ENCODE results near the gene BBS7.

The BBS7 gene, protein sequence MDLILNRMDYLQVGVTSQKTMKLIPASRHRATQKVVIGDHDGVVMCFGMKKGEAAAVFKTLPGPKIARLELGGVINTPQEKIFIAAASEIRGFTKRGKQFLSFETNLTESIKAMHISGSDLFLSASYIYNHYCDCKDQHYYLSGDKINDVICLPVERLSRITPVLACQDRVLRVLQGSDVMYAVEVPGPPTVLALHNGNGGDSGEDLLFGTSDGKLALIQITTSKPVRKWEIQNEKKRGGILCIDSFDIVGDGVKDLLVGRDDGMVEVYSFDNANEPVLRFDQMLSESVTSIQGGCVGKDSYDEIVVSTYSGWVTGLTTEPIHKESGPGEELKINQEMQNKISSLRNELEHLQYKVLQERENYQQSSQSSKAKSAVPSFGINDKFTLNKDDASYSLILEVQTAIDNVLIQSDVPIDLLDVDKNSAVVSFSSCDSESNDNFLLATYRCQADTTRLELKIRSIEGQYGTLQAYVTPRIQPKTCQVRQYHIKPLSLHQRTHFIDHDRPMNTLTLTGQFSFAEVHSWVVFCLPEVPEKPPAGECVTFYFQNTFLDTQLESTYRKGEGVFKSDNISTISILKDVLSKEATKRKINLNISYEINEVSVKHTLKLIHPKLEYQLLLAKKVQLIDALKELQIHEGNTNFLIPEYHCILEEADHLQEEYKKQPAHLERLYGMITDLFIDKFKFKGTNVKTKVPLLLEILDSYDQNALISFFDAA

DNA sequence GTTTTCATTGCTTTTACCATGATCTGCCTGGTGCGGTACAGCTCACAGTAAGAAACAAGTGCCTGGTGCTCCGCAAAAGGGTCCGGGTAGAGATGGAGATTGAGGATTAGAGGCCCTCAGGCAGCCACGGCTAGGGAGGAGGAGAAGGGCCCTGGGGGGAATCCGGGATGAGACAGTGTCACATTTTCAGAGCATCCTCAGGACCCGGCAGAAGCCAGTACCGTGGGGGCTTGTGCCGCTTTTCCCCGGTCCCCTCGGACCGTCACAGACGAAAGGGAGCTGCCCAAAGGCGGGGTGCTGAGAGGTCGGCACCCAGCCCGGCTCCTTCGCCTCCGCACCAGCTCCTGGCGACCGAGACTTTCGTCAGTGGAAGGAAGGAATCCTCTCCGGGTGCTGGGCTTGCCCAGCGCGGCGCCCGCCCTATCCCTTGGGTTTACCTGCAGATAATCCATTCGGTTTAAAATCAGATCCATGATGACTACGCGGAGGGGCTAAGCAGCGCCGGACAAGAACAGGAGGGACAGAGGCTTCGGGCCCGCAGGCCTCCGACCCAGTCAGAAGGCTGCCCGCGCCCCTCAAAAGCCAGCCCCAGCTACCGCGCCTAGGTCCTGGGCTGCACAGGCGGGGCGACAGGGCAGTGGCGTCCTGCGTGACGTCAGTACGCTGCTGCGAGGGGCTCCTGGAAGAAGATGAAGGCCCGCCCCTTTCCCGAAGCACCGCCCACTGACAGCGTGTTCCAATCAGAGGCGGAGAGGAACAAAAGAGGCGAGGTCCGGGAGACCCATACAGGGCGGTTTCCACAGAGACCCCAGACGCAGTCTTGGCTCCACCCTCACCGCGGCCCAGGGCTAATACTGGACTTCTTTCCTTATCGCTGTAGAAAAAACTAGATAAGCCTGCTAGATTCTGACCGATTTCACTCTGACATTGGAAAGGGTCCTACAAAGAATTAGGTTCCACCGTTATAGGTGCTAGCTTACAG, at the start of gene BBS7:
TSS of gene BBS7 (minus strand) at position 634 of the 982 bp plus-strand sequence. CDS start at position 473, 161 bp downstream.
- peak; percentile 96 for DNase-seq

DNA sequence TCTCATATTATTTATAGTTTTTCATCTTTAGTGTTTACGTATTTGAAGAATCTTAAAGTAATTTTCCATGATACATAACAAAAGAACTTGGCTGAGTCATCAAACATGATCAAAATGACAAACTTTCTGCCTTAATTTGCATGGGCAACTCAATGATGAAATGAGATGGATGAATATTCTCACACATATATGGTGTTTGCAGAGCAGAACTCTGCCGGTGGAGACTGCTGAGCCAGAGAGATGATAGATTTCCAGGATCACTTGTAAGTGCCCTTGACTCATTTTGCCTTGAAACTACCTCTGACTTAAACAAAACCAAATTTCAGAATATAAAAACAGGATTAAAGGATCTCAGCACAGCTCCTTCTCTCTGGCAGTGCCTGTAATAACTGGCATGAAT, 43.4 kb upstream of the BBS7 start:
- no peak for DNase-seq

DNA sequence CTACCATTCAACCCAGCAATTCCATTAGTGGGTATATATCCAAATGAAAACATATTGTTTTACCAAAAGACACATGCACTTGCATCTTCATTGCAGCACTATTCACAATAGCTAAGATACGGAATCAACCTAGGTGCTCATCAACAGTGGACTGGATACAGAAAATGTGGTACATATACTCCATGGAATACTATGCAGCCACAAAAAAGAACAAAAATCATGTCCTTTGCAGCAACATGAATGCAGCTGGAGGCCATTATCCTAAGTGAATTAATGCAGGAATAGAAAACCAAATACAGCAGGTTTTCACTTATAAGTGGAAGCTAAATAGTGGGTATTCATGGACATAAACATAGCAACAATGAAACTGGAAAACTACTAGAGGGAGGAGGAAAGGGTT, 38.1 kb upstream of the BBS7 start:
- DNase-seq = no peak

DNA sequence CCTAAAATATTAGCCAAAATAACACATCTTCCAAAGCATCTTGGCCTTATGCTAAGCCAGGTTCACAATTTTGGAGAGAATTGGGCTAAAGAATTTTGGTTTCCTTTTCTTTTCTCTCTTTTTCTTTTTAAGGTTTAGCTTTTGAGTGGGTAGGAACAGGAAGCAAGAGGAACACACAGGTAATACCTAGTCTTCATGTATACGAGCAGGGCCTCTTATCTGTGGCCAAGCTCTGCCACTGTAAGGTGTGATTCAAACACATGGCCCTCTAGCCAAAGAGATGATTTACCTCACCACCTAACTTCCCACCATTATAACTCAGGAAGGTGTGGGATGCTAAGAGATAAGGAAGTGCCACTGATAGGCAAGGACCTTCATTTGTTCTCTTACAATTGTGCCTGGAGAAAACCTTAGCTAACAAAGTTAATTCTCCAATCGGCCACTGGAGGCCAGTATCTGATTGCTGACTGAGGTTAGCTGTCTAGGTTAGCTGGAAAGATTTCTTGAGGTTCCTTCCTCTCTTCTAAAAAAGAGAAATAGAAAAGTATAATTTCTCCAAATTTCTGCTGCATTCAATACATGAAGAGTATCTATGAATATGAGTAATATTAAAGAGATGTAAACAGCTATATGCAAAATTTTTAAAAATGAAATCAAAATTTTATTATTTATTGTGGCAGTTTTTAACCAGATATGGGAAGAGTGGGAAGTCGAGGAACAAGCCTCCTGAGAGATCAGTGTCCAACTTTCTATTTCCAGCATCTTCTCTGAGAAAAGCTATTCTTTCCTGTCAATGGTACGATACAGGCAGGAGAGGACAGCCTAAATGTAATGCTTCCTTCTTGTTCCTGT, 30.1 kb upstream of the BBS7 start:
- peak; percentile 48 for DNase-seq

DNA sequence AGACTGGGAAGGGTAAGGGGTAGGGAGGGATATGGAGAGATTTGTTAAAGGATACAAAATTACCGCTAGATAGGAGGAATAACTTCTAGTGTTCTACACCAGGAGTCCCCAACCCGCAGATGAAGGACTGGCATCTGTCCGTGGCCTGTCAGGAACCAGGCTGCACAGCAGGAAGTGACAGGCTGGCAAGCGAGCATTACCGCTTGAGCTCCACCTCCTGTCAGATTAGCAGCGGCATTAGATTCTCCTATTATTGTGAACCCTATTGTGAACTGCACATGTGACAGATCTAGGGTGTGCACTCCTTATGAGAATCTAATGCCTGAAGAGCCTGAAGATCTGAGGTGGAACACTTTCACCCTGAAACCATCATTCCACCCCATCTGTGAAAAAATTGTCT, 27.9 kb upstream of the BBS7 start:
- DNase-seq = peak; percentile 2

DNA sequence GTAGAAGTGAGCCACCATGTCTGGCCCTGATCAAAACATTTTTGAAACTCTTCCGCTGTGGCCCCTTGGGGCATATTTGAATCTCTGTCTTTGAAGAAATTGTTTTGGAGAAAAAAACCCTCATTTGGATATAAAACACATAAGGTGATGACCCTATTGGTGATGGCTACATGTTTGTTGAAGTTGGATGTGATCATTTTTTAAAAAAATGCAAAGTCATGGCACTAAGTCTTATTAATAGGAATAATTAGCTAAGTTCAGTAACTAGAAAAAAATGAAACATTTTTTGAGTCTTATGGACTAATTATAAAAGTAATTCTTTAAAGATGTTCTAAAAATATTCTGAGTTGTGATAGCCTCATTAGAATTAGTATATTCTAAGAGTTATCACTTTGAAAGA, 17.9 kb upstream of the BBS7 start:
- DNase-seq = no peak

DNA sequence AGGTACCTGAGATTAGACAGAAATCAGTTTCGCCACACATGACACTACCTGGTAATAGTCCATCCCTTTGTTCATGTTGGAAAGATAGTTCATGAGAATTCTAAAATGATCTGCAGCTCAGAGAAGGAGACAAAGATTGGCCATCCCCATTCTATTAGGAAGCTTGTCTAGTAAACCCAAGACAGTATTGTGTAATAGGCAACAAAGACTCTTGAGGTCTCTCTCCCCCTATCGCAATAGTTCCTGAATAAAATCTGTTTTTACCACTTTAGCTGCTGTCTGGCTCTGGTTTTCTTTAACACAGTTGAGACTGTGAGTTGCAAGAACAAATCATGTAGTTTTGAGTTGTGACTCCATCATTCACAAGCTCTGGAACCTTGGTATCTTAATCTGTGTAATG, 14.8 kb upstream of the BBS7 start:
- no peak for DNase-seq

DNA sequence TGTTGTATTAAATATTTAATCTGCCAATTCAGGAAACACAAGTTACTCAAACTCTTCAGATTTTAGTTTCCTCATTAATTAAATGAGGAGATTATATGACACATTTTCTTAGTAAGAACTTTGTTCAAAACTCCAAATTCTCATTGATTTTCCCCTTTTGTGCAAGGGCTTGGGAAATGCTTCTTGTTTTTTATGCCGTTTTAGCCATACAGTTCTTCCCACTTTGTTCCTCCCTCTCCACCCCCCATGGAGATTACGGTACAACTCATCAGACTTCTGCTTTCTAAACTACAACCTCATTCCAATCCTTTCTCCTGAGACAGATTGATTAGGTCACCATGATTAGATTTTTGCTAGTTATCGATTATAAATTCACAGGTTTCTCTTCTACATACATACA, 10.9 kb upstream of the BBS7 start:
- no peak for DNase-seq

DNA sequence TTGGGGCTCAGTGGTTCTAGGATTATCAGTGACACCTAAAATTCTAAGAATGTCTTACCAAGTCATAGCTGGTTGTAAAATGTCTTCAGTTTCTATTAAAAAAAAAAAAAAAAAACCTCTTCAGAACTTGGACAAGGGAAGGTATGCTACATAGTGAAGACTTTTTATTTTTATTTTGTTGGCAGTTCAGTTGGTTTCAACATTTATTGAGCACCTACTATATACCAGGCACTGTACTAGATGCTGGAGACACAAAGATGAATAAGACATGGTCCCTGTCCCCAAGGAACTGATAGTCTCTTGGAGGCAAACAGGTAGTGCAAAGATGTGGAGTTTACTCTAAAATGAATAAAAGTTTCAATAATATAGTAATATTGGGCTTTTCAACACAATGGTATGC, 8.9 kb upstream of the BBS7 start:
- no peak for DNase-seq

DNA sequence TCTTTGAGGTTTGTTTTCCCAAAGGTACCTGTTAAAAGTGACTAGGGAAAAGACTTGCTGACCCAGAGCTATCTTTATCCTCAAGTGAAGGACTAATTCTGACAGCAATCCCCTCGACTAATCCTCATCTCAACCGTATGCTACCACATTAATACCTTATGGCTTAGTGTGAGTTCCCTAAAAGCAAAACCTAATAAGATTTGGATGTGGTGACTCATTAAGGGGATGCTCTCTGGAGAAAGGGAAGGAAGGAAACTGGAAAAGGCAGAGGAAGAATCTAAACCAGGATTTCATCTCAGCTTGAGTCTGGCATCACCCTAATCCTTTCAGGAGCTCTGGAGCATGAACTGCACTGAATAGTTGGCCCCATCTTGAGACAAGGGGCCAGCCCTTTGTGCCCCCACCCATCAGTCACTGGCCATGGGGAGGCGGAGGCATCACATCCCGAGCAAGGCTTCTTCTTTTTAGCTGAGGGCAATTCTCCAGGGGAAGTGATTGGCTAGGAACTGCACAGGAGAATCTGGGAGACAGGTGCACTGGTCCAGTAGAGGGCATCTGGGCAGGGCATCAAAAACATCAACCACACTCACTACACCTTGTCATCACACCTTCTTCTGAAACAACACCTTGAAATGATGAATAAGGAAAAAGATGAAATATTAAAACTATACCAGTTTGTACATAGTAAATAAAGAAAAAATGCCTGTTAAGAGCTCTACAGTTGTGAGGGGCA, 6.9 kb upstream of the BBS7 start:
- DNase-seq = no peak

DNA sequence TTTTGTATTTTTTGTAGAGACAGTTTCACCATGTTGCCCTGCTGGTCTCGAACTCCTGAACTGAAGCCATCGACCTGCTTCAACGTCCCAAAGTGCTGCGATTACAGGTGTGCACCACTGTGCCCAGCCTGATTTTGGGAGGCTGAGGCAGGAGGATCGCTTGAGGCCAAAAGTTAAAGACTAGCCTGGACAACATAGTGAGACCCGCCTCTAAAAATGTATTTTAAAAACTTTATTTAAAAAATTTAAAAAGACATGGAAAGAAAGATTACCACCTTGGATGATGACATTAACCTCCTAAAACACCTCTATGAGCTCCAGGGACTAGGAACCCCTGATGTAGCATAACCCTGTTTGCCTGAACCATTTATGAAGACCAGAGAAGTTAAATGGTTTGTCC, 5.8 kb upstream of the BBS7 start:
- no peak for DNase-seq

DNA sequence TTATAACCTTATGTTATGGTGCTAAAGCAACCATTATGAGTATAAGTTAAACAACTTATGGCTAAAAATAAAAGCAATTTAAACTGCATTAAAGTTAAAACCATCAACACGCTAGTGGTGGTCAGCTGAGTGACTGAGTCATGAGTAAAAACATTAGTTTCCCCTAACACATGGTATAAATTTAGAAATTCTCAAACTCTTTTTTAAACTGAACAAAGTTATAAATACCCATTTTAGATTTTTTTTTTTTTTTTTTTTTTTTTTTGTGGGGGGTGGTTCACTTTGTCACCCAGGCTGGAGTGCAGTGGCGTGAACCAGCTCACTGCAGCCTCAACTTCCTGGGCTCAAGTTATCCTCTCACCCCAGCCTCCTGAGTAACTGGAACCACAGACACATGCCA, 5.4 kb upstream of the BBS7 start:
- no peak for DNase-seq

DNA sequence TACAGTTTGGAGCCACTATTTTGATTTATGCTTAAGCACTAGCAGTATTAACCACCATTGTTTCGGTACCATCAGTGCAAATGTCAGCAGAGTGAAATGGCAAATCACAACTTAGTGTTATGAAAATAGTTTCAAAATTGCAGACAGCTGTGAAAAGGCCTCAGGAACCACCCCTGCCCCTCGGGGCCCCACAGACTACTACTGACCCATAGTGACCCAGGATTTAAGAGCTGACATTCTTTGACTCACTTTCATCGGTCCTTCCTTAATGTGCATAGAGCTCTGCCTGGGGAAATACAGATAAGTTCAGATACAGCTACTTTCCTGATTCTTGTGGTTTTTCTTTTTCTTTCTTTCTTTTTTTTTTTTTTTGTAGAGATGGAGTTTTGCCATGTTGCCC, 3.3 kb upstream of the BBS7 start:
- no peak for DNase-seq

DNA sequence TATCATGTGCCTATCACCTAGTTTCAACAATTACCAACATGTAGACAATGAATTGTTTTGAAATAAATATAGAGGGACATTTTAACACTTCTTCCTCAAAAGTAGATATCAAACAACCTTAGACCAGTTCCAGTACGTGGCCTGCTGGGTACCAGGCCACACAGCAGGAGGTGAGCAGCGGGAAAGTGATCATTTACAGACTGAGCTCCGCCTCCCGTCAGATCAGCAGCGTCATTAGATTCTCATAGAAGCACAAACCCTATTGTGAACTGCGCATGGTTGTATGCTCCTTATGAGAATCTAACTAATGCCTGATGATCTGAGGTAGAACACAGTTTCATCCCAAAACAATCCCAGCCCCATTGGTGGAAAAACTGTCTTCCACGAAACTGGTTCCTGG, 6.5 kb downstream of the BBS7 start:
- DNase-seq = no peak

DNA sequence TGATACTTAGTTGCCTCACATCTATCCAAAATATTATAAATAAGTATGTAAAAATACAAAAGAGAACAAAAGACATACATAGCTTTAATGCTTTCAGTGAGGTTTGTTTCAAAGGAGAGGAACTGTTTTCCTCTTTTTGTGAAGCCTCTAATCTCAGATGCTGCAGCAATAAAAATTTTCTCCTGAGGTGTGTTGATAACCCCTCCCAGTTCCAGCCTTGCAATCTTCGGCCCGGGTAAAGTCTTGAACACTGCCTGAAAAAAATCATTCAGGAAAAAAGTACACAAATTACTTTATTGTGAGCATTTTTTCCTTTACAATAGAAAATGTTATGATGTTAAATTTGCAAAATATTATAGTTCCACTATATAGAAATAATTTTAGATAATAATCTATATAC, 8.8 kb downstream of the BBS7 start:
- DNase-seq = no peak

DNA sequence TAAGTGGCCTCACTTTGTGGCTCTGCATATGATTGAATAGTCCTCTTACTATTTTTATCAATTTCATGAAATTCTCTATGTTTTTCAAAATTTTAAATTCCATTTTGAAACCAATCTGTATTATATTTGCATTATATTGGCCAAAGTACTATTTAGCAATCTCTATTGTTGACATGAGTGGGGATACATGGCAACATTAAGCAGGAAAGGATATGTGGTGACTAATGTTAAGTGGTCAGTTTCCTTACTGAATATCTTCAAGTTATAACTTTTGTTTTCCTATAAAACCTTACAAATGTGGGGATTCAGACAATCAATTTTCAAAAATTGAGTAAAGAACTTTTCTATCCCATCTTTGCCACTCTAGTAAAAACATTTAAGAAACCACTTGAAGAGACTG, 10.2 kb downstream of the BBS7 start:
- DNase-seq = no peak

DNA sequence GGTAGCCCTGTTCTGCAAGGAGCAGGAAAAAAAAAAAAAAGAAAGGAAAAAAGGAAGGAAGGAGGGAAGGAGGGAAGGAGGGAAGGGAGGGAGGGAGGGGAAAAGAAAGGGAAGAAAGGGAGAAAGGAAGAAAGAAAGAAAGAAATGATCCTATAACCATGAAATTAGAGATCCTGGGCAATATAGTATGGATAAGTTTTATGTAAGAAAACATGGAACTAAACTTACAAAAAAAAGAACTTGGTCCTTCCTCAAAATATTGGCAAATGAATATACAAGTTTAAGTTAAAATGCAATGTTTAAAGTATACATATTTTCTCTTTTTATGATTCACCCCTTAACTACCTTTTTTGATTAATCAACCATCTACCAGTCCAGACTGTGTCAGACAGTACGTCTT, 18.9 kb downstream of the BBS7 start:
- DNase-seq = no peak

DNA sequence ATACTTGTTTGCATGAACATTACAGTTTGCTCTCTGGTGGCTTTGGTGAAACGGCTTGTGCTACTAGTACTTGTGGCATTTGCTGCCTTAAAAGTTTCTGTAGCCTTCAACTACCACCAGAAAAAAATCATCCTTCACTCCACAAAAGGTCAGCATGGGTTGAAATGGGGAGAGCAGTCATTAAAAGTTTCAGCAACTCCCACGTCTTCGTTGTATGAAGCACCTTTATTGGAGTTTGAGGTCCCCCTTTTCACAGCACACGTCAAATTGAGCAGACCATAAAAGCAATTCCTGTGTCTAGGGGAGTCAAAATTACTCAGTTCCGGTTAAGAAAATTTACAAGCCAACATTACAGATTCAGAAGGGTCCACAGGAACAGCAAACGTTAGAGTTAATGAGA, 23.6 kb downstream of the BBS7 start:
- DNase-seq = no peak

DNA sequence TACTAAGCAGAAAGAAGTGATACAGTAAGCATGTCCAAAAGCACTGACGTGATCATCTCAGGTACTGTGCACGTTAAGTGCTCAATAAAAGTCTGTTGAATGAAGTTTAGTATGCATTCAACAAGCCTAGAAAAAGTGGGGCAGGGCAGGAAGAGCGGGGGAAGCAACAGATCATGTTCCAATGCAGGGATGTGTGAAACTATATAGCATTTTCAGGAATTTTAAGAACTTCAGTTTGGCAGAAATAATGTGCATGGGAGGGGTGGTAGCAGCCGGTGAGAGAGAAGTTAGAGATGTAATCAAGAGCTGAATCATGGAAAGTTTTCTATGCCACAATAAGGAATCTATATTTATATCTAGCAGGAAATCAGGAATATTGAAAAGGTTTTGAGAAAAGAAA, 27.4 kb downstream of the BBS7 start:
- DNase-seq = no peak

DNA sequence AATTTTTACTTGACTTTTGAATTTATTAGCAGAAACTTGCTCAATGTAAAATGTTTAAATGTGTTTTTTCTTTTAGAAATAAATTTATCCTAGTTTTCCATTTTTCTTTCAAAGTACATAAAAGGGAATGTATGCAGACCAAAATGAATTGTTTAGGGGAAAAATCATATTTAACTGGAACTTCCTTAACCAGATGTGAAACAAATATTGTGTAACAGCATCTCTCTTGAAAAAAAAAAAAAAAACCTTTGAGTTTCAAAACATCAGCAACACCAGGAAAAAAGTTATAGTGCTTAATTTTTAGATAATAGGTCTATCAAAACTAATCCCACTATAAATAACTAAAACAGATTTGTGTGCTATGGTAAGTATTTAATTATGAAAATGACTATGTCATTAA, 32.1 kb downstream of the BBS7 start:
- DNase-seq = no peak

DNA sequence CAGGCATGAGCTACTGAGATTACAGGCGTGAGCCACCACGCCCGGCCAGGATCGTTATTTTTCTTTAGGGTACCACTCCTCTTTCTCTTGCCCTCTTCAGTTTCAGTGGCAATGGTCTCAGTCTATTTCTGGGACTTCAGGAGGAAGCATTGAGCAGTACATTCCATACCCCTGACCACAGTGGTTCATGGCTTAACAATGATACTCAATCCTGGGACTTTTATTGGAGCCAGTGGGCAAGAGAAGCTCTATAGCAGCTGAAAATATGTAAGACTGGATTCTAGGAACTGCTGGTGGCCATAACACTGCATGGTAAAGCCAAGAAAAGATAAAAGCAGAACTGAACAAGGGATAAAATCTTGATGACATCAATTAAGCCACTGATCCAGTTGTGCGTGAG, 40.8 kb downstream of the BBS7 start:
- no peak for DNase-seq

DNA sequence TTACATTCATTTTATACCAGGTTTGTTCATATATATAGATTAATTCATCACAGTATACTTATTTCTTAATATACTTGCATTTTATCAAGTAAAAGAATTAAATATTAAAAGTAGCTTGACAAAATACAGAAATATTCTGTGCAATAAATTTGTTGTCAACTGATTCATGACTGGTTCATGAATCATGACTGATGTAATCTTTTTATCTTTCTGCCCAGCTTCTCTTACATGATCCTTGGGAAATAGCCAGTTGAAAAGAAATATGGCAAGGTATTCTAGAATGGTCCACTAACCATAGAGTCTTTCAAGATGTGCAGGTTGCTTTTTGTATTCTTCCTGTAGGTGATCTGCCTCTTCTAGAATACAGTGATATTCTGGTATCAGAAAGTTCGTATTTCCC, 42.4 kb downstream of the BBS7 start:
- no peak for DNase-seq
